Spleen (tissue), 7 donors: ENCODE data around the gene ACYP1.

Experiments used
- CTCF ChIP-seq, 11 experiments: fragments of 200-600 bp in 7 of 11; fragments of 450-650 bp in 4 of 11; sonication (generic) in 4 of 11; IDR thresholded peaks in 8 of 11; conservative IDR thresholded peaks in 3 of 11; 1 replicate in 7 of 11; 2 replicates in 4 of 11; pipeline versions ENCODE4 v1.4.0 to v1.8.0; 2016 to 2021; ENCODE audit warnings: antibody characterized with exemption in 11 of 11, inconsistent platforms in 4 of 11, mild to moderate bottlenecking in 1 of 11
- POLR2AphosphoS5 ChIP-seq, 3 donors: sonication (generic); formaldehyde crosslinking; IDR thresholded peaks; one replicate each; pipeline ENCODE4 v1.5.1; 2017; ENCODE audit warnings: antibody characterized with exemption in 3 of 3
- donor health status: DM: no; HTN: no; CAD: no; lungs with moderate emphysema.
- donor health status: DM: no; HTN: no; CAD: no.
- donor health status: DM: no; HTN: no; CAD: no.

GRCh38 chr14:75064205-75064567 lies 362 bp upstream of the ACYP1 start:
- TF ChIP-seq CTCF (IDR thresholded peaks at IDR 0.05 in 8 of 11, conservative IDR thresholded peaks at IDR 0.05 in 3 of 11), result no peak
- no peak for TF ChIP-seq POLR2AphosphoS5 (IDR thresholded peaks at IDR 0.05)
